Measurements from ENCODE around the gene TMEM9B.
A peak's percentile ranks its signal among the peaks of the same experiment; 100 is the strongest.
"Not testable (repeated sequence)": the region's sequence is repeated elsewhere in the genome, so short reads cannot be mapped to it uniquely, and the experiment has no call there.

The TMEM9B gene

GRCh38 chr11:8964324-8965320, at the start of gene TMEM9B:
Gene TMEM9B, minus strand, starts transcription at chr11:8964442. Its CDS starts 129 bp downstream, at chr11:8964313.
- DNase-seq, result peak; percentile 50

GRCh38 chr11:9013373-9013772, 49.1 kb upstream of the TMEM9B start:
- DNase-seq, result no peak

GRCh38 chr11:9009538-9009937, 45.3 kb upstream of the TMEM9B start:
- DNase-seq, result not testable (repeated sequence)

- no peak for DNase-seq
Measured at GRCh38 chr11:9008661-9009060, 44.4 kb upstream of the TMEM9B start.

- no peak for DNase-seq
Measured at GRCh38 chr11:9008011-9008550, 43.8 kb upstream of the TMEM9B start.

DNA sequence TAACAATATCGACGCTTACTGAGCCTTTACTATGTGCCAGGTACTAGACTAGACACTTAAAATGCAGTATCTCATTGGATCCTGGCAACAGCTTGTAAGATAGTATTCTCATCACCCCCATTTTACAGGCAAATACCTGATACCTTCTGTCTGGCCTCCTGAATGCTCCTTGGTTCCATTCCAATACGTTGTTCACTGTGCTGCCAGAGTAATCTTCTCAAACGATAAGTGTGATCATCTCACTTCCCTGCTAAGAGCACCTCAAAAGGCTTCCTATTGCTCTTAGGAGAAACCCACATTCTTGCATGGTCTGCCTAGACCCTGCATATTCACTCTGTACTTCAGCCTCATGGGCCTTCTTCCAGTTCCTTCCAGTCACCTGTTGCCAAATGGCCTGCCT, 40.8 kb upstream of the TMEM9B start:
- no peak for DNase-seq

DNA sequence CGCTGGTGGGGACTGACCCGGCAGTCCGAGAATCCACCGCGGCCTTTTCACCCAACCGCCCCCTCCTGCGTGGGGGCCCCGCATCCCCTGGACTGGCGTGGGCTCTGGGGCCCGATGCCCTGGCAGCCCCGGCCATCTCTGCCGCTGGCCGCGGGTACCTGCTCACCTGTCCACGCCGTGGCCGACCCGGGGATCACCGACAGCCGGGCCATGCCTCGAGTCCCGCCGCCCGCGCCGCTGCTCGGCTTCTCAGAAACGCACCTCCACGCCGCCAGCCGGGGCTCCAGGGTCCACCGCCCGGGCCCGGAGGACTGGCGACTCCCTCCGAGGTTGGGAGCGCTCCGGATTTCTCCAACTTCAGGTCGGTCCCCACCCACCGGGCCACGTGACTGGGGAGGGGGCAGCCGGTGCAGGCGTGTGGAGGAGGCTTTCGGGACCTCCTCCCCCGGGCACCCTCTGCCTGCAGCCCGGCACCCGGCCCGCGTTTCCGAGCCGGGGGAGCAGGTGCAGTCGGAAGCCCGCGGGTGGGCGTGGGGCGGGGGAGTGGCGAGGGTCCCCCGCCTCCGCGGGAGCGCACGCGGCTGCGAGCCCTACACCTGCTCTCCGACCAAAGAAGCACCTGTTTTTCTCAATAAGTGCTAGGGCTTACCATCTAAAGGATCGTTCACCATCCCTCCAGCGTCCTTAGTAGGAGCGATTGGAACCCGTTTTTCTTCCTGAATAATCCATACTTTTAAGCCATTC, 40.1 kb upstream of the TMEM9B start:
- no peak for DNase-seq

- DNase-seq, result peak; percentile 54
Measured at GRCh38 chr11:9003573-9004182, 39.4 kb upstream of the TMEM9B start, which contains the start of gene NRIP3. Gene NRIP3, minus strand, starts transcription at chr11:9004001. Its CDS starts 66 bp downstream, at chr11:9003935.

DNA sequence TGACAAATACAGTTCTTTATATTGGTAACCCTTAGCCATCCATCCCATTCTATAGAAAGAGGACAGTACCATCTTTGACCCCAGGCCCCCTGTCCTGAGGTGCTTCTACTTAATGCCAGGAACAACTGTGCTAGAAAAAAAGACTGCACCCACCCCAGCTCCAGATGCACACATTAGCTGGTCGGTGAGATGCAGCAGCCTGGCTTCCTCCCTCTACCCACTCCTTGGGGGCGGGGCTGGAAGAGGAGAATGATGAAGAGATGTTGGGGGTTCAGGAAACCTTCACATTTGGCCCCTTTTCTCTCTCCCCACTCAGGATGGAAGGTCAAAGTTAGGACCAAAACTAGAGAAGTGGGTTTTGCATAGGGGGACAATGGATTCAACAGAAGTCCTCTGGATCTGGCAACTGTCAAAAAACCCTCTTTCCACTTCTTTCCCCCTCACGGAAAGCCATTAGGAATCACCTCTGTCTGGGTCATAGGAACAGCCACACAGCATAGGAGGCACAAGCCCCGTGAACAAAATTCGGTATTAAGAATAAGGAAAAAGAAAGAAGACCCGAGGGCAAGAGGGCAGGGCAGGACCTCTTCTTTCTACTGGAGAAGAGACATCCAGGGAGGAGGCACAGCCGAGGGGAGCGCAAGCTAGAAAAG, 38.8 kb upstream of the TMEM9B start:
- DNase-seq, result no peak

GRCh38 chr11:9001736-9002135, 37.5 kb upstream of the TMEM9B start:
- no peak for DNase-seq

- no peak for DNase-seq
Measured at GRCh38 chr11:8998017-8998416, 33.8 kb upstream of the TMEM9B start.

- DNase-seq, result no peak
Measured at GRCh38 chr11:8997451-8997850, 33.2 kb upstream of the TMEM9B start.

DNA sequence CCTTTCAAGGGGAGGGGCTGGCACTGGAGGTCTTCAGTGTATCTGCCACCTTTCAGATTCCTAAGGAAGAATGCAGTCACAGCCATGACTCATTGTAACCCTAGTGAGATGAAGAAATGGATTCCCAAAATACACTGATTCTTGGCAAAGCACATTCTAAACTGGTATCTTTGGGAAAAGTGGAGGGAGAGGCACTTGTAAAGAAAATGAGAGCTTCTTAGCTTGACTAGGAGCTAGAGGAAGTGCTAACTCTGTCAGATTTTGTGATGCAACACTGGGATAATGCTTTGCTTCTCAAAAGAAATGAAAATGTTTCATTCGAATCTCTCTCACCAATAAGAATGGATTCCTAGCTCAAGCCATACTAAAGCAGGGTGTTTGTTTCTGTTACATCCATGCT, 25.2 kb upstream of the TMEM9B start:
- DNase-seq, result no peak

DNA sequence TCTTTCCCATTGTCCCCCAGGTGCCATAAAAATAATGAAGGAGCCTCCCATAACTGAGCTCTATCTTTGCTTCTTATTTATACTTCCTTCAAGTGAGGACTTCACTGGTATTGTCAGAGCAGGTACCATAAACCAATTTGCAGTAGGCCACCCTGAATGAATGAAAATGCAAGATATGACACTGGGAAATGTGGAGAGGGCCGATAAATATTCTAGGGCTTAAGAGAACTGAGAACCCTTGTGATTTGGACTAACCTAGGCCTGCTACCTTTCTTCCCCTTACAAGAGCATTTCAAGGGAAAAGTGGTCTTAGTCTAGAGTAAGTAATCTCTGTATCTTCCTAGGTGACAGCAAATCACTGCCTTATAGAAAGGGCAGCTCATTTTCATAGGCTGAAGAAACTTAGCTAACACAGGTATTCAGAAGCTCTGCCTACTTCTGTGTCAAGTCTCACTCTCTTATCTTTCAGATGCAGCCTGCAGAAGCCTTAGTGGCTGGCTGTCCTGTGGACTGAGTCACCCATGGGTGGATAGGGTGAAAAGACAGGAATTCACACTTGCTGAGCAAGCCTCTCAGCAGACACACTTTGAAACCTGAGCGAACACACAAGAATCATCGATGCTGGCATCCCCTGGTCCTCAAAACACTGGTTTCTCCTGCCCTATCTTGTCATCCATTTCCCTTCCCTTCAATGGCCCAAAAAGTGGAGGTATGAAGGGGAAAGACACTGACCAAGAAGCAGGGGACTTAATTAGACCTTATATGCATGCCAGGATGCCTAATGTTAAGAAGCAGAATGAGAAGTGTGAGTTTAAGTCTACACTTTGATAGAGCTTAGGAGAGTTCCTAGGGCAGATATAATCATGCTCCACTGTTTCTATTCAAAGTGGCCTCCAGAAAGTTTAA, 24.3 kb upstream of the TMEM9B start:
- DNase-seq, result no peak

- no peak for DNase-seq
Measured at GRCh38 chr11:8987446-8987845, 23.2 kb upstream of the TMEM9B start.

- DNase-seq, result not testable (repeated sequence)
Measured at GRCh38 chr11:8986772-8987171, 22.5 kb upstream of the TMEM9B start.

DNA sequence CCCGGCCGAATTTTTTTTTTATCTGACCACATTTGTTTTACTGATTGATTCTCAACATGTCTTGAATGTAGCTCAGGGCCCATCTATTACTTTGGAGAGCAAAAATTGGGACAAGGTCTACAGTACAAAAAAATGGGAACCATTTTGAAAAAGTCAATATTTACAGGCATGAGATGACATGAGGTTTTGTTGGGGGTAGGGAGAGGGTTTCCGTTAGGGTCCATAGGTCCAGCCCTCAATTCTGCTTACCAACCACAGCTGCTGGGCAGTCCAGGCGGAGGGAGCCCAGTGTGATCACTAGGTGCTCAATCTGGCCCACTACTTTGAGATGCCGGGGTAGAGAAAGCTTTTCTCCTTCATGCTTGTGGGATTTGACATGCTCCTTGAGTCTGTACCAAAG, 21.2 kb upstream of the TMEM9B start:
- DNase-seq, result no peak

- no peak for DNase-seq
Measured at GRCh38 chr11:8983552-8983951, 19.3 kb upstream of the TMEM9B start.

- no peak for DNase-seq
Measured at GRCh38 chr11:8980485-8980884, 16.2 kb upstream of the TMEM9B start.

DNA sequence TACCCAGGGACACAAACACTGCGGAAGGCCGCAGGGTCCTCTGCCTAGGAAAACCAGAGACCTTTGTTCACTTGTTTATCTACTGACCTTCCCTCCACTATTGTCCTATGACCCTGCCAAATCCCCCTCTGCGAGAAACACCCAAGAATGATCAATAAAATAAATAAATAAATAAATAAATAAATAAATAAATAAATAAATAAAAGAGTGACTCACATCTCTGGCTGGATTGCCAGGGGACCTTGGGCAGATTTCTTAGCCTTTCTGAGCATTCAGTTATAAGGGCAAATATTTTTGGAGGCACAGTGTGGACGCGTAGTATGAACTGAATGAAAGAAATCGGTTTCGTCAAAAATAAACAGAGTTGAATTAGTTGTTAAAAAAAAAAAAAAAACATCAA, 15.1 kb upstream of the TMEM9B start:
- not testable (repeated sequence) for DNase-seq

GRCh38 chr11:8973121-8973520, 8.9 kb upstream of the TMEM9B start:
- no peak for DNase-seq
